ENCODE measurements around the gene PGA4.
"Not testable (repeated sequence)": the region's sequence is repeated elsewhere in the genome, so short reads cannot be mapped to it uniquely, and the experiment has no call there.

- not testable (repeated sequence) for TF ChIP-seq CTCF (conservative IDR thresholded peaks at IDR 0.05; ENCODE audit: low read depth, low read length); EZH2 (IDR thresholded peaks at IDR 0.05; ENCODE audit: borderline replicate concordance, low read depth, low read length, poor library complexity, severe bottlenecking)
Measured at GRCh38 chr11:61232548-61233145, 10.5 kb downstream of the PGA4 start.

Data from A673 (cell line).